ENCODE results near the gene FRS2.

Gene FRS2

DNA sequence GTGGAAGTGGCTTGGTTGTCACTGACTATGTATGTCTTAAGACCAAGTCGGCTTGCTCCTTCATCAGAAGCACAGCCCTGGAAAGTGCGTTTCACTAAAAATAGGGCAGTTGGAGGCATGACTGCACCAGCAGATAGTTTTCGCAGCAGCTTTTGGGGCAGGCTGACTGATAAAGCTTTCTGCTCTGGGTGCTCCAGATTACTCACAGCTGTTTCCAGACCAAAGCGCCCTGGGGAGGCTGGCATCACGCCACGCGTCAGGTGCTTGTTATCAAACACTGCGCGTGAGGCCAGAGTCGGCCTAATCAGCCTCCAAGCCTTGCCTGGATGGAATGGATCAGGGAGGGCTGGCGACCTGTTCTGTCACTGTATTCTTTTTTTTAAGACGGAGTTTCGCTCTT is 153.8 kb downstream of the FRS2 start:
- DNase-seq (ENCODE audit: low read depth in 2 of 2) = no peak

- no peak for DNase-seq (ENCODE audit: low read depth in 2 of 2)
Observed at GRCh38 chr12:69627501-69627900, 157.3 kb downstream of the FRS2 start.

Measured in fibroblast of skin of left quadriceps (primary cell).